NCI-H2081 treated with DMSO at 0.1 percent for 48 hours (cell line): ENCODE data around the gene DHRS4L2.

Source experiments
- DNase-seq: peaks from one replicate; lab custom pipeline; 2025; lab: John Stamatoyannopoulos, UW

DHRS4L2 gene

GRCh38 chr14:24053548-24054323 lies 65.0 kb downstream of the DHRS4L2 start:
- no peak for DNase-seq

GRCh38 chr14:24054324-24054641 lies 65.6 kb downstream of the DHRS4L2 start:
- DNase-seq, result no peak

DNA sequence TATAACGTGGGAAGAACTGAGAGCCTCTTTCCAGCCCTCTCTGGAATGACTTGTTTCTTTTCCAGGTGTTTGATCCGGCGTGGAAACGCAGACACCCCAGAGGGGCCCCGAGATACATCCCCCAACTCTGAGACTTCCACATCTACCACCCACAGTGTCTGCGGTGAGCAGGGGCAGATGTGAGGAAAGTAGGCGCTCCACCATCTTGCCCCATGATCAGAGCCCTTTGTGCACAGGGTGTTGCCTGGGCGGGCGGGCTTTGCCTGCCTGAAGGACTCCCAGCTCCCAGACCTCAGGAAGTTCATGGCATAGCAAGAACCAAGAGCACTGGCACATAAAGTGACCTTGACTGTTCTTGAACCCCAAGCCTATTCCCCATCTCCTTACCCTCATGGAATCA lies 65.9 kb downstream of the DHRS4L2 start:
- no peak for DNase-seq
